GM18951 (cell line): ENCODE measurements around the gene KIAA0232.
A peak's percentile ranks its signal among the peaks of the same experiment; 100 is the strongest.
"Not testable (repeated sequence)": the region's sequence is repeated elsewhere in the genome, so short reads cannot be mapped to it uniquely, and the experiment has no call there.

Experiments used
- POLR2A ChIP-seq: IDR thresholded peaks from 4 replicates; pipeline ENCODE4 v1.6.1; 2011; ENCODE audit warnings: mild to moderate bottlenecking; ENCODE audit not compliant: insufficient read length, insufficient read depth; ENCODE audit errors: extremely low read depth
- in situ Hi-C: fragments of 300-500 bp; cut with MboI; formaldehyde crosslinking; loops from one replicate; pipeline ENCODE4 v1.12.0; 2022; ENCODE audit warnings: low sequenced_read_pairs, mixed read lengths, inconsistent platforms; ENCODE audit not compliant: unreplicated experiment

KIAA0232 gene

DNA sequence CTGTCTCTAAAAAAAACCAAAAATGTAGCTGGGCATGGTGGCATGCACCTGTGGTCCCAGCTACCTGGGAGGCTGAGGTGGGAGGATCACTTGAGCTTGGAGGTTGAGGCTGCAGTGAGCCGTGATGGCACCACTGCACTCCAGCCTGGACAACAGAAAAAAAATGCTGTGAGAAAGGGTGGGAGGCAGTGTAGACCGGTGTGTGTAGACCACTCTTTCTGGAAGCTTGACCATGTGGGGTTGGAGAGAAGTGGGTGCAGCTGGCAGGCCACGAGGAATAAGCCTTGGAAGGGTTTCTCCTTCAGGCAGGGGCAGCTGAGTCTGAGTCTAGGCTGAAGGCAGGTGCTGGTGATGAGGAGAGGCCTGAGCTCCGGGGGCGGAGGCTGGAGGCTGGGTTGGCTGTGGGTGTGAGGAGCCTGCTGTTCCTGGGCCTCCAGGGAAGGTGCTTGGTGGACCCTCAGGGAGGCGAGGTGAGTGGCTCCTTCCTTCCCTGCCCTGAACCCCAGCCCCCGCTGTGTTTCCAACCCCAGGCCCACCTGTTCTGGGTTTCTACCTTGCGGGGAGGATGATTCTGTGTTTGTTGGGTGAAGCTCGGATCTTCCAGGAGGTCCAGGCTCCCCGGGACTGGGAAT, 117.8 kb downstream of the KIAA0232 start:
- in situ Hi-C loops = no loop called here
- no peak for TF ChIP-seq POLR2A

DNA sequence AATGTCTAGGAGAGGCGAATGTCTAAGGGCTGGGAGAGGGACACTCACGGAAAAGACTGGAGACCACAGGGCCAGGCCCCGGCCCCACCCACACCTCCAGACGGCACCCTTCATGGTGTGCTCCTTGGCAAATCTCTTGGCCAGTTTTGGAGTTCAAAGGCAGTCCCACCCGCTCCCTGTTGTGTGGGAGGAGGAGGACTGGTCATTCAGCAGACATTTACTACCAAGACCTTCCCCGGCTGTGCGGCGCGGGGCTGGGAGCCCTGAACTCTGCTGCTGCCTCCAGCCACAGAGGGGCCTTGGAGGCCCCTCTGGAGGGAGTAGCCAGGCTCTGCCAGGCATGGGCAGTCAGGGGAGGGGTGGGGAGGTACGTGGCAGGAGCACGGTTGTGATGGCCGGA, 118.4 kb downstream of the KIAA0232 start:
- no peak for TF ChIP-seq POLR2A
- in situ Hi-C loops = no loop called here

DNA sequence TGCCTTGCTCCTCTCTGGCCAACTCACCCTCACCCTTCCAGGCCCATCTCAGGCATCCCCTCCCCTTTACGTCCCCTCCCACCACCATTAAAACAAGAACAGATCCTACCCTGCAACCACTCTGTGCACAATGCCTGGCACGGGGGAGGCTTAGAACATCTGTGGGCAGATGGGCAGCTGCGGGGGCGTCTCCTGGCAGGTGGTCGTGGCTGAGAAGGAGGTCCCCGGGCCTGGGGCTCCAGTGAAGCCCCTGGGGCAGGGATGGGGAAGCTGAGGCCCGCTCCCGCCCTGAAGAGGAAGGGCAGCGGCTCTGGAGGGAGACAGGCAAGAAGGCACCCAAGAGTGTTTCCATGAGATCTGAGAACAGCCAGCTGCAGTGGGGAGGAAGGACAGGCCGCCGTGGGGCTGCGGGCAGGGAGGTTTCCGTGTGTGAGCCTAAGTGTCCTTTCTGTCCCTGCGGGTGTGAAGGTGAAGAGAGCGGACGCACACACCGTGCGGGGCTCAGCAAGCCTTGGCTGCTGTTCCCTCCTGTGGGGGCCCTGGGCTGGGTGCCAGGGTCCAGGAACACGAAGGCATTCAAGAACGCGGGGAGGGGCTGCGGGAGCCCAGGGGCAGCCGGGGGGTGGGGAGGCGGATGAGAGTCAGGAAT, 119.3 kb downstream of the KIAA0232 start:
- in situ Hi-C loops = no loop called here
- no peak for TF ChIP-seq POLR2A

DNA sequence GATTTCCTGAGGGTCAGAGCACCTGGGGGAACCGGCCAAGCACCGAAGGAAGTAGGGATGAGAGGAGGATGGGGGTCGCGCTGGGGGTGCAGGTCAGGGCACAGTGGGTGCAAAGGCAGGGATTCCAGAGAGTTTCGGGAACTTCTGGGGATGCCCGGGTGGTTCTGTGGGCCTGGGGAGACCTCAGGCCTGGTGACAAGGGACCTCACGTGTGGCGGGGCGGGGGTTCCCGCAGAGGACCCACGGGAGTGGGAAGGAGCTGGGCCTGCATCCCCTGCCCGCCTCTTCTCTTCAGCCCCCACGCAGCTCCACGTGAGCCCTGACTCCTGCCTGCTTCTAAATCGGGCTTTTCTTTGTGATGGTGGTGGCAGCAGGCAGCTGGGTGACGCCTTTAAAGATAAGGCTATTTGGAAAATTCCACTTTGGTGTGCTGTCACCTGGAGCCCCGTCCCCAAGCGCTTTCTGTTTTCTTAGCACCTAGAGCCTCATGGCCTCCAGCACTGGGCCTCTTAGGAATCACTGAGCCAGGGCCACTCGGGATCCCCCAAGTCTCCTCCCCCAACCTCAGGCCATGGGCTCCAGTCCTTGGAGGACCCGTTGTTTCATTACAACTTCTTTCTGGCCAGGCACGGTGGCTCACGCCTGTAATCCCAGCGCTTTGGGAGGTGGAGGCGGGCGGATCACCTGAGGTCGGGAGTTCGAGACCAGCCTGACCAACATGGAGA, 120.0 kb downstream of the KIAA0232 start:
- in situ Hi-C loops = no loop called here
- no peak for TF ChIP-seq POLR2A

DNA sequence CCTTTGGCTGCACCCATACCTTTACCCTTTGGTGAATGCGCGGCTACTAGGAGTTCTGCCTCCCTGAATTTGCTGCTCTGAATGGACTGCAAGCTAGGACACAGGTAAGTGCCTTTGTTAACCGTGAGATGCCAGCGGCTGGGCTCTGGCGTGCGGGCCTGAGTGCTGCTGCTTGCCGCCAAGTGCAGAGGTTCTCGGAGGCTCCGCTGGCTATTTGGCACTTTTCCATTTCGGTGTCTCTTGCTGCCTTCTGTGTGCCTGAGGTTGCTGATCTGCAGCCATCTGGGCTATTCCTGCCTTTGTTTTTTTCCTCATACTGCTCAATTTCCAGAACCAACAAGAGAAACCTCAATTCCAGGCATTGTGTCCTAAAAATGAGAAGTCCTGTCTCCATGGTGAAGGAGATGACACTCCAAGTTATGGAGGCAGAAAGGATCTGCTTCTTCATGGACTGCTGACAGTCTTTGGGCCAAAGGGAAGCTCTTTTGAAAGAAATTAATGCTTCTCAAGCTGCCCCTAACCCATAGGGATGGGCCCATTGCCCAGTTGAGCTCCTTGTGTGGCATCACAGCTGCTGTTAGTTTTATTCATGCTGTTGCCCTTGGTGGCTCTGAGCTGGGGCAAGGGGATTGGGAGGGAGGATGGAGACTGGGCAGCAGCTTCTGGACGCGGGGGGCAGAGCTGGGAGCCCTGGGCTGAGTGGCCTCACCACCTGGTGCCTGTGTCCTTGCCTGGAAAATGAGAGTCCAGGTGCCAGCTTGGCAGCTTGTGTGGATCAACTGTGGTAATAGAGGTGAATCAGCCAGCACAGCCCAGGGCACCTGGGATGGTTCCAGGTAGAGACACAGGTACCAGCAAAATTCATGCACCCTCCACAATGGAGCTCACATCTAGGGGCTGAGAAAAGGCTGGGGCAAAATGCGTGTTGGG, 123.3 kb downstream of the KIAA0232 start:
- no peak for TF ChIP-seq POLR2A
- in situ Hi-C loops = no loop called here

DNA sequence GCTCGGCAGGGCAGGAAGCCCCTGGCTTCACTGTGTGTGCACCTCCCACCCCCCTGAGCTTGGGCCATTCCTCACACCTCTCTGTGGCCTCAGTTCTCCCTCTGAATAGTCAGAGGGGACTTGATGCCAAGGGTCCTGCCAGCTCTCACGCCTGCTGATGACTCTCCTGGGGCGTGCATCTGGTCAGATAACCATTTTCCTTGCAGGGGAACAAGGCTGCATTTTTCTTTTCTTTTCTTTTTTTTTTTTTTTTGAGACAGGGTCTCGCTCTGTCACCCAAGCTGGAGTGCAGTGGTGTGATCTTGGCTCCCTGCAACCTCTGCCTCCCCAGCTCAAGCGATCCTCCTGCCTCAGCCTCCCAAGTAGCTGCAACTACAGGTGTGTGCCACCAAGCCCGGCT, 124.0 kb downstream of the KIAA0232 start:
- in situ Hi-C loops = not testable (repeated sequence)

DNA sequence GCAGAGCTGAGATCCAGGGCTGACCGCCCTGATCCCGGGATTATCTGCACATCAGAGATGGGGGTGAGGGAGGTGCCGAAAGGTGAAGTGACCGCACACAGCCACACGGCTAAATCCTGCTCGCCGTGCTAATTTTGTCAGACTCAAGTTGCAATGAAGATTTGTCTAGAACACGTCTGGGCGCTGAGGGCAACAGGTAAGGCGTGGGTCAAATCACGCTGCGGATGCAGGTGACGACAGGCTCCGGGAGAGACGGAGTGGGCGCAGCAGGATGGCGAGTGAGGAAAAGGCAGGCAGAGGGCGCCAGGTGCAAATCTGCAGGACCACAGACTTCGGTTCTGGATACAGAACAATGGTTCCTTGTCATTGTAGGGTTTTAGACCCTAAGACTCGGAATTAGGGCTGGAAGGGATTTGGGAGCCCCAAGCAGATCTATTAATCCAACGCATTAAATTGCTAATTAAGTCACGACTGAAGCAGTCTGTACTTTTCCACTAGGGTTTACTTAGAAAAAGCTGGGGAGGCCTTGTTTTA, 125.2 kb downstream of the KIAA0232 start:
- in situ Hi-C loops = no loop called here

DNA sequence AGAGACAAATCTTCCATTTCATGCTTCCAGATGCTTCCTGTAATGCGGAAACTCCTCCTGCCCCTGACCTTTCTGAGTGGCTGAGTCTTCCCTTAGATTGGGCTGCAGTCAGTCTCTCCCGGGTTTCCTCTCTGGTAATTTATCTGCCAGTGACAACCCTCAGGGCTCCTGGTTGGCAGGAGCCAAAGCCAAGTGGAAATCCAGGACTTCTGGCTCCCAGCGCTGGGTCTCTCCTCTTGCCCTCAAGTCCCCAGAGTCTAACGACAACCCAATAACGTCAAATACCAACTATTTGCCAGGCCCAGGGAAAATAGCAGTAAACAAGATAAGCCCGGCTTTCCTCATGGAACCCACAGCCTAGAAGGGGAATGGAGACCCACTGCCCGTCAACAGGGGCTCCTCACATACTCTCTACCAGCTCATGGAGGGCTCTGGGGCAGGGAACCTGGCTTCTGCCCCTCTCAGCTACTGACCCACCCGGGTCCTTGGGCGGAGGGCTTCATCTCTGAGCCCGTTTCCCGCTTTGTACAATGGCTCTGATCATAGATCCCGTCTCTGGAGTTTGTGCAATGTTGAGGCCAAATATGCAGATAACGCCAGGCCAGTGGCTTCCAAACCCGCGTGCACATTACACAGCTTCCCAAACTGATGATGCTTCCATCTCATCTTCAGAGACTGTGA, 126.0 kb downstream of the KIAA0232 start:
- in situ Hi-C loops = no loop called here
- TF ChIP-seq POLR2A = no peak

More for the DNA sequence above, 125.2 kb downstream of the KIAA0232 start:
- no peak for TF ChIP-seq POLR2A

DNA sequence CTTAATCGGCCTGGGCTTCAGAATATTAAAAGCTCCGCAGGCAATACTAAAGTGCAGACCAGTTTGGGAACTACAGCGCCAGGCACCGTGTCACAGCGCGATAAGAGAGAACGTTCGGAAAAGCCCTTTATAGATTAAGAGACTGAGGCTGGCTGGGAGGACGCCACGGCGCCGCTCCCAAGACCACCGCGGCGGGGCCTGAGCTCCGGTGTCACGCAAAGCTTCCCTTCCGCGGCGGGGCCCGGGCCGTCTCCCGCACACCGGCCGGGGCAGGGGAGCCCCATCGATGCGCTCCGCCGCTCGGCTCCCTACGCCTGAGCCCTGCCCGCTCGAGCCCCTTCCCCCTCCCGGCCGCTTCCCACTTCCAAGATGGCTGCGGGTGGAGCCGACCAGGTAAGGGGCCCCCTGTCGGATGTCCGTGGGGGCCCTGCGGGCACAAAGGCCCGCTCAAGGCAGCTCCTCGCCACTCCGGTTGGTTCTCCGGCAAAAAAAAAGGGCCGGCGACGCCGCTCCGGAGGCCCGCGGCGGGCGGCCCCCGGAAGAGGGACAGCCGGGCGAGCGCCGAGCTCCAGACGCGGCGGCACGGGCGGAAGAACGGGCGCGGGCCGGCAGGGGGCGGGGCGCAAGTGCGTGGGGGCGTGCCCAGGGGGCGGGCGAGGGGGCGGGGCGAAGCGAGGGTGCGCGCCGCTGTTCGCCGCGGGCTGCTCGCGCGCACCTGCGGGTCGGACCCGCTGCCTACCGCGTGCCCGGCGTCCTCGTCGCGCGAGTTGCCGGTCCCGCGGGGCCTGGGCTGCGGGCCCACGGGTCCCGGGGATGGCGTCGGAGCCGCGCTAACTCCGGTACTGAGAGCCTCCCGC, 126.8 kb downstream of the KIAA0232 start, which contains the start of gene TBC1D14:
Gene TBC1D14, plus strand, starts transcription at position 714 of the 857 bp plus-strand sequence. CDS start 13,564 bp downstream, outside the sequence.
- peak; percentile 89 for TF ChIP-seq POLR2A
- in situ Hi-C loops = no loop called here

DNA sequence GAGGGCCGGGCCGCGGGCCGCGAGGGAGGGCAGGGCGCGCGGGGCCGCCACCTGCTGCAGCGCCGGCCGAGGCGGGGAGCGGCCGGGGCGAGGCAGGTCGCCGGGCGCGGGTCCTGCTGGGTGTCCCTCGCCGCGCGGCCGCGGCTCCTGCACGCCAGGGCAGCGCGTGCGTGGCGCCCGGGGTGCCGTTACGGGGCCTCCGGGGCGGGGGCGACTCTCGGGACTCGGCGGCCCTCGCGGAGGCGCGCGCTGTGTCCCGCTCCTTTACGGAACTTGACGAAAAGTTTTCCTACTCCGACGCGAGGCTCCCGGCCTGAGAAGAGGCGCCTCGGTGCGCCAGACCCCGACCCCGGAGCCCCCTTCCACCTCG, 127.4 kb downstream of the KIAA0232 start:
- in situ Hi-C loops = no loop called here
- no peak for TF ChIP-seq POLR2A

DNA sequence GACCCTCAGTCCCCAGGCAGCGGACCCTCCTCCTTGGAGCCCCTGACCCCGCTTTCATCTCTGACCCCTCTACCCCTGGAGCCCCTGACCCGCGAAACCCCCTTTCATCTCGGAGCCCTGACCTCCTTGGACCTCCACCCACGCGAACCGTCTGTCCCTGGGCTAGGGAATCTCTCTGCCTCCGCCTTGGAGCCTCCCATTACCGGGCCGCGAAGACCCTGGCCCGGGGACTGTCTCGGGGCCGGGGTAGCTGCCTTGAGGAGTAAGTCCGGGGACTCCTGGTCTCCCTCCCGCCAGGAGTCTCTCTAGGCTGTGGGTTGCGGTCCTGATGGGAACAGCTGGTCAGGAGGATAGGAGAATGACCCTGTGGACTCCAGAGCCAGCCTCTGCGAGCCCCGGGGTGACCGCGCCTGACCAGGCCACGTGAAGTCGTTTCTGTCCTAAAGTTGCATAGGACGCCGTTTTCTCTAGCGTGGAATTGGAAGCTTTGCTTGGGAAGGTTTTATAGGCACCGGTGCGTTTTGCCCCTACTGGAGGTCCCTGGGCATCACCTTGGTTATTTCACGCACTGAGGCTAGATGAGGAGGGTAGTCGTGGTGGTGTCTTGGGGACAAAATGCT, 127.9 kb downstream of the KIAA0232 start:
- in situ Hi-C loops = no loop called here
- TF ChIP-seq POLR2A = no peak
